Stimulated activated CD4-positive, alpha-beta T cell treated with anti-CD3 and anti-CD28 coated beads, Interleukin-1b, Interleukin-23, amount 100 ng/mL, for 4 hours (primary cell): ENCODE measurements around the gene LRRC3C.

Experiments
- DNase-seq, 2 donors: peaks; one replicate each; pipeline ENCODE4 v3.0.0-alpha.2; 2020; ENCODE audit warnings: low read depth in 2 of 2

LRRC3C gene

GRCh38 chr17:39923836-39924690, 3.5 kb upstream of the LRRC3C start:
- DNase-seq: no peak

GRCh38 chr17:39924691-39925055, 2.9 kb upstream of the LRRC3C start:
- no peak for DNase-seq

DNA sequence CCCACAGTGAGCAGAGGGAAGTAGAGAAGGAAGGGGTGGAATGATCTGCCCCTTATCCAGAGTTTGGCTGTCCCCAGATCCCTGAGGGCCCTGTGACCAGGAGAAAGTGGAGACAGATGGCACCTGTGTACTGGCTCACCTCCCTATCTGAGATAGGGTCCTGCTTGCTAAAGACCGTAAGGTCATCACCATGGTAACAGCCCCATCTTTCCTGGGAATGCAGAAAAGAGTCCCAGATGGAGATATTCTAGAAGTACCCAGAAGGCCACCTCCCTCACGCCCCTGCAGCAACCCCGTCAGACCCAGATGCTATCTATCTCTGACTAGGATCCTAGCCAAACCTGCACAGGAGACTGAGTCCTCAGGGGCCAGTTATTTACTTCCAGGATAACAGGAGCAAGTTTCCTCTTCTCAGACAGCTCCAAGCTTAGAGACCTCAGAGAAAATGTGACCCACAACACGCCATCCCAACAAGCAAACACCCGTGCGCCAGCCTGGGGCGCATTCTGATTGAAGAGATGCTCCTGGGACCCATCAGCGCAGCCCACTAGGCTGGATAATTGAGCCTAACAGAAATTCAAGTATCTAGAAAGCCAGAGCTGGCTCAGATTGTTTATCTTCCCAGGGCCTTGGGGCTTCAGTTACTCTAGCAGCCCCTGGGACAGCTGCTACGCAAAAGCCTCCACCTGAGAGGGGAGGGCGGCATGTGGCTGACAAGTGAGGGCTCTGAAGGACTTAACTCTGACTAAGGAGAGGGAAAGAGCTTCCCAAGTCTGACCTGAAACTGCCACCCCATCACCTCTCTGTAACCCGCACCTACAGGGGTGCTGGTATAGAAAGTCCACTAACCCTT, 2.0 kb upstream of the LRRC3C start:
- DNase-seq: no peak

DNA sequence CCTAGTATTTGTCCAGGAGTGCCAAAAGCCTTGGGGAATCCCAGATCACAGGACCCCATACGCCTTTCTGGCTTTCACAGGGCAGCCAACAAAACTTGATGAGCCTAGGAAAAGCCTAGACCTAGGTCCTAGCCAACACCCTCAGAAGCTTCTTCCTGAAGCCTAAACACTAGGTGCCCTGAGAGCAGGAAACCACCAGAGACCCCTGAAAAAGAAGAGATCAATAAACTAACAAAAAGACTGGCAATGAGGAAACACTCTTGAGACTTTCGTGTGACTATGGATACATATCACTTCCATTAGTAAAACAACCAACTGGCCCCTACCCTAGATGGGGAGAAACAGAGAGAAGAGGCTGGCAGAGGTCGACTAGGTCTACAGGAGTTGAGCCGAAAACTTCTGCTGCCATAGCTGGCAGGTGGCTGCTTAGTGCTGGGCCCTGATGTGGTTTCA, 1.4 kb upstream of the LRRC3C start:
- no peak for DNase-seq

DNA sequence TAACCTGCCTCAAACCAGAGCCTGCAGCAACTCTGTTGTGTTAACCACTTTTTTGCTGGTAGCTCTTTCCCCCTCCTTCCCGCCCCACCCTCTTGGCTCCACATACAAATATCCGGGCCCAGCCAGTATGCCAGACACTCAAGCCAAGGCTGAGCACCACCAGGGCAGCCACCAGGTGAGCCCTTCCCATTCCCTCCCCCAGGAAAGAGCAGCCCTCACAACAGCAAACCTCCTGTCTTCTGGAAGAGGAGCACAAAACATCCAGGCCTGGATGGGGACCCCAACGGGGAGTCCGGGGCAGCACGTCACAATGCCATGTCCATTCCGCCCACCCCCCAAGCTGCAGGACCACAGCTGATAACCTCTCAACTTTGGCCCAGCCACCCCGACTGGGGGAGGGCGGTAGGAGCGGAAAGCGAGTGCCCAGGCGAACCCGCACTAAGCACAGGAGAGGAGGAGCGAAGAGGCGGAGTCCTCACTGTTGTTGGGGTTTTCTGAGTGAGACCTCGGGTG, 888 bp upstream of the LRRC3C start:
- DNase-seq: peak; percentile 19 to 42

GRCh38 chr17:39927929-39928857, 661 bp downstream of the LRRC3C start:
- no peak for DNase-seq

DNA sequence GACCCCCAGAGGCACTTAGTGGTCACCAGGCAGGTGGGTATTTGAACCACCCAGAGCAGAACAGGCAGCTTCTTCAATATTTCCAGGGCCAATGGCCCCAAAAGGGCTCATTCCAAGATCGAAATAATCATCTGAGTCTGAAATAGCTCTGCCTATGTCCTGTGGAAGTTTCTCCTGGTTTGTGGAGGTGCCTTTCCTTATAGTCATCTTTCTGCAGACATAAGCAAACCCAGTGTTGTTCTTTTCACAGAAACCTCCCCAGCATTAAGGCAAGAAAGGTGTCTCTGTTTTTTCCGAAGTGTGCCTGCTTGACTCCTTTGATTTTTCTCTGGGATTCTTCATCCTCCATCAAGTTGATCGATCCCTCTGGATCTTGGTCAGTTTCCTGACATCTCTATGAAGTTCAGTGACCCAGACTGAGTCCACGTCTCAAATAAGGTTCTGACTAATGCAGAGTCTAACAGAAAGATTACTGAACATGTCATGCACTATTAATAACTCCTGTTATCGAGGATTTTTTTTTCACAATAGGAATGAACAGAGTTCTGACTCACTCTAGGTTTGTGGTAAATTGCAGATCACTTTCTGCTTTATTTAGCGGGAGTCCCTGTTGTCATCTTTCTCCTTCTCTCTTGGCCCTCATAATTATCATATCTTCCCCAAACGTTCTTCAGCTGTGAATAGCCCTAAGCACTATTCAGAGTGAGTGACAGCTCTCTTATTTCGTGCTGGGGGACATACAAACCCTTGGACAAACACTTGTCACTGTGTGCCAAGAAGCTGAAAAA, 1.5 kb downstream of the LRRC3C start:
- DNase-seq: no peak

DNA sequence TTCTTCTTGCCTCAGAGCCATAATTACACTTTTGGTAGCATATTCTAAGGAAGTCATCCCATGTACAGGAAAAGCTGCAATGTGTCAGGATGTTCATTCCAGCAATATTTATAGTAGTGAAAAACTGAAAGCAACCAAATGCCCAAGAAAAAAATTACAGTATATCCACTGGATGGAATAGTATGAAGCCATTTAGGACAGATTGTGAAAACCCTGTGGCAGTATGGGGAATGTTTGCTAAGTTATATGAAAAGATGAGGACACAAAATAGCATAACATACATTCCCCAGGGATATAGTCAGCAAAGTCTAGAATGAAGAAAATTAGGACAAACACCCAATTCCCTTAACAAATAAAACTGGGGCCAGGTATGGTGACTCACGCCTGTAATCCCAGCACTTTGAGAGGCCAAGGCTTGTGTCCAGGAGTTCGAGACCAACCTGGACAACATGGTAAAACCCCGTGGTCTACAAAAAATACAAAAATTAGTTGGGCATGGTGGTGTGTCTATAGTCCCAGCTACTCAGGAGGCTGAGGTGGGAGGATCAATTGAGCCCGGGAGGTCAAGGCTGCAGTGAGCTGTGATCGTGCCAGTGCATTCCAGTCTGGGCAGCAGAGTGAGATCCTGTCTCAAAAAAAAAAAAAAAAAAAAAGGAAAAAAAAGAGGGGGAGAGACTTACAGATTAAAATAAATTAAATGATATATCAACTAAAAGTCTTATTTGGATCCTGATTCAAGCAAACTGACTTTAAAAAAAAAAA, 2.3 kb downstream of the LRRC3C start:
- DNase-seq: no peak

DNA sequence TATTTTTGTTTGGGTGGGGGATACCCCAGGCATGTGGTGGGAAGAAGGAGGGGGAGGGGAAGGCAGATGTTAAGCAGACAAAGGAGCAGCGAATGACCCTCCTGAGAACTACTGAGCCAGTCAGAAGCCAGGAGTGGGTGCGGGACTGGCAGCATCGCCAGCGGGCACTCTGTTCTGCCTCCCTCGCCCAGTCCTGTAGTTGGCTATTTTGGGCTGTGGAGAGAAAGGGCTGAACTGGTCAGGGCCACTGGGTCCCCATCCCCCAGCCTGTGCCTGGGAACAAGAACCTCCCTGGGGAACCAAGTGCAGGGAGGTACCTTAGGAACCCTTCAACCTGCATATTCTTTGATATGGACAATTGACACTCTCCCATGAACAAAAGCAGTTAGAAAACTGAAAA, 6.4 kb downstream of the LRRC3C start:
- no peak for DNase-seq

DNA sequence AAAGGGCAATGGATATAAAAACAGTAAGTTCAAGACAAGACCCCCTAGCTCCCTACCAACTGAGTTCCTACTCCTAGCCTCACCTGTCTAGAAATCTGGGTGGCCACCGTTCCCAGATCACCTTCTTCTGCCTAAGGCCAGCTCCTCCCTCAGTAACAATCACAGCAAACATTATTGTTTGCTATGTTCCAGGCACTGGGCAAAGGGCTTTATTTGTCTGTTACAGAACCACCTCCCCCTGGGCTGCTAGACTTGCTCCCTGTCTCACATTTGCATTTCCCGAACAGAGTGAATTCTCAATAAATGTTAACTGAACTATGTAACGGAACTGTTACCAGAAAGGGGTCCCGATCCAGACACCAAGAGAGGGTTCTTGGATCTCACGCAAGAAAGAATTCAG, 6.8 kb downstream of the LRRC3C start:
- no peak for DNase-seq

- DNase-seq: no peak
Measured at GRCh38 chr17:39935909-39936308, 8.4 kb downstream of the LRRC3C start.

DNA sequence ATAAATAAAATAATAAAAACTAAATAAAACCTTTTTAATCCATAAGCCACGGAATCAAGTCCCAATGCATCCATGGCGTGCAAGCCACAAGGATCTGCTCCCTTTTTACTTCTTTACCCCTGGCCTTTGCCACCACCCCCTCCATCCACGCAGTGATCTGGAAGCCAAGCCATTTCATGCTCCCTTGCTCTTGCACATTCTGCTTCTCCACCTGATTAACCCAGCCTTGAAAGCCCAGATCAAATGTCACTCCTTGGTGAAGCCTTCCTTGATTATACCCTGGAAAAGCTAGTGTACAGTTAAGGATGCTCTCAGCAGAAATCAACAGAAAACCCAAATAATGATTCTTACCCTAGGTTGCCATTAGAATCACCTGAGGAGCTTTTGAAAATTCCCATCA, 9.9 kb downstream of the LRRC3C start:
- DNase-seq: no peak

DNA sequence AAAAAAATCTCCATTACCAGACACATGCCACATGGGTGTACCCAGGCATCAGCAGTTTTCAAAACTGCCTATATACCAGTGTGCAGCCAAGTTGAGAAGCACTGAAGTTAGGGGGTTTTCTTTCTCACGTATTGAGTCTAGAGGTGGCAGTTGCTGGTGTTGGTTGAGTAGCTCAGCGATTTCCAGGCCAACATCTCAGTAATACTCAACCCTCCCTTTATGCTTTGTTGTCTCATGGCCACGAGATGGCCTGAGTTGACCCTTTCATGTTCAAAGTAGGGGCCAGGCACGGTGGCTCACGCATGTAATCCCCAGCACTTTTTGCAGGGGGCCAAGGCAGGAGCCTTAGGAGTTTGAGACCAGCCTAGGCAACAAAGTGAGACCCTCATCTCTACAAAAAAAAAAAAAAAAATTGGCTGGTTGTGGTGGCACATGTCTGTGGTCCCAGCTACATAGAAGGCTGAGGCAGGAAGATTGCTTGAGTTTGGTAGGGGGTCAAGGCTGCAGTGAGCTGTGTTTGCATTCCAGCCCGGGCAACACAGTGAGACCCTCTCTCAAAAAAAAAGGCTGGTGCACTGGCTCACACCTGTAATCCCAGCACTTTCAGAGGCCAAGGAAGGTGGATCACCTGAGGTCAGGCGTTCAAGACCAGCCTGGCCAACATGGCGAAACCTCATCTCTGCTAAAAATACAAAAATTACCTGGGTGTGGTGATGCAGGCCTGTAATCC, 10.8 kb downstream of the LRRC3C start:
- no peak for DNase-seq

DNA sequence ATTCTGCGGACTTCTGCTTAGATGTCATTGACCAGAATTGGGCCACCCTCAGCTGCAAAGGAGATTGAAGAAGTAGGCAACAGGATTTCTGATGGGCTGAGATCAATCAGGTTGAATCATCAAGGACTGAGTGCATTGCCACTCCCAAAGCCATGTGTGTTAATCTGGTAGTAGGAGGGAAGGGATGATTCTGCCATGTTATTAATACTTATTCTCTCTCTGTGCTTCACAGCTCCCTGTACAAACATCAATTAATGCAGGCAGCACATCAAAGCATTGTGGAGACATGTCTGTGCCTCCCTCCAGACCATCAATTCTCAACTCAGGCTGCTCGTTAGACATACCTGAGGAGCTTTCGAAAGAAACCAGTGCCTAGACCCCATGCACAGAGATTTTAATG, 11.6 kb downstream of the LRRC3C start:
- DNase-seq: no peak

DNA sequence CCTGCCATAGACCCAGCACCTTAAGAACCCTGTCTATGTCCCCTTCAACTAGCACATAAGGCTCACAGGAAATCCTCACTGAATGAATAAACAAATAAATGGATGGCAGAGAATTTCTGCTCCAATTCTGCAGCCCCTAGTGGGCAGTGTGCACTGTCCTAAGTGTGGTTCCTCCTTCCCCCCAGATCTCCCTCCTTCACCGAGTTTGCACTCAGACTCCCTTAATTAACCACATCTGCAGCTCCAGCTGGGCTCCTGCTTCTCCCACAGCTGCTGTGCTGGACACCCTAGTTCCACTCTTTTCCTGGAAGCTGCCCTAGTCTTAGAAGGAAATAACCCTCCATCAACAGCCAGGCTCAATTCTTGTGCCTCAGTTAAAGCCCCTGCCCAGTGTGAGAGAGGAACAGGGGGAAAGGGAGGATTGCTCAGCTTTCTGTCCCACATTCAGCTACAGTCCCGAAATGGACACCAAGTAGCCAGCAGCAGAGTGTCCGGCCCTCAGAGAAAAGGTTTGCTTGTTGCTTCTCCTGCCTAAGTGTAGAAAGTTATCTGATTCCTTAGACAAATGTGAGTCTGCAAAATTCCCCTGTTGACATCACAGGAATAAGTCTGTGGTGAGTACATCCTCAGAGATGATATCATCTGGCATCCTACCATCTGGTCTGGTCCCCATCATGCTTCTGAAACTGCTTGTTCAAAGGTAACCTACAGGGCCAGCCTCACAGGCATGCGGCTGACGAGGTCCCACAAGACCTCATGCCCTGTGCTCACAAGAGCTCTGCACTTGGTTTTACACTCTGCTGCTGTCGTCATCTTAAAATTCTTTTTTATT, 12.3 kb downstream of the LRRC3C start:
- DNase-seq: no peak

GRCh38 chr17:39943702-39944392, 16.3 kb downstream of the LRRC3C start:
- DNase-seq: no peak

DNA sequence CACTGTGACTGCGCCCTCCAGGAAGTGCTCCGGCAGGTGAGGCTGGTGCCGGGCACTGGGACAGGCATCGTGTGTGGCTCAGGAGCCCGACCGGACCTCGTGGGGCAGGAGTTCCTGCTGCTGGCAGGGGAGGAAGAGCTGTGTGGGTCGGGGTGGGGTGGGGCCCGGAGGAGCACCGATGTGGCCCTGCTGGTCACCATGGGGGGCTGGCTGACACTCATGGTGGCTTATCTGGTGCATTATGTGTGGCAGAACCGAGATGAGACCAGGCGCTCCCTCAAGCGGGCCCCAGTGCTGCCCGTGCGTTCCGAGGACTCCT, 16.8 kb downstream of the LRRC3C start:
- DNase-seq: no peak
